Activated T-cell treated with anti-CD3 and anti-CD28 coated beads, Interleukin-2, amount 50 U/mL, for 72 hours (primary cell): ENCODE measurements around the gene OLA1. TPM values are rescaled to one million over a fixed set of nuclear protein-coding genes. Genes with fewer than 3 reads are reported as not detected.

Experiments
- ATAC-seq, 2 donors: fragments of 150-1000 bp; cut with Tn5 transposase; replicated peaks in 1 of 2; 2 replicates each; pipeline ENCODE4 v1.10.0; 2021; ENCODE audit warnings: moderate library complexity in 2 of 2, mild to moderate bottlenecking in 1 of 2
- DNase-seq, 2 donors: peaks; one replicate each; pipeline ENCODE4 v3.0.0; 2021 to 2022; ENCODE audit warnings: mixed read lengths in 1 of 2
- H3K27ac Mint-ChIP-seq: one replicate; pipeline ENCODE4 v1.8.0; 2022; ENCODE audit warnings: mild to moderate bottlenecking, moderate library complexity, mixed read lengths
- H3K27me3 Mint-ChIP-seq: one replicate; pipeline ENCODE4 v1.8.0; 2022; ENCODE audit warnings: low read depth, mixed read lengths
- H3K36me3 Mint-ChIP-seq, 2 donors: one replicate each; pipeline ENCODE4 v1.8.0; 2022; ENCODE audit warnings: mixed read lengths in 2 of 2, mild to moderate bottlenecking in 1 of 2; ENCODE audit not compliant: insufficient read depth in 2 of 2
- H3K4me1 Mint-ChIP-seq: one replicate; pipeline ENCODE4 v1.8.0; 2022; ENCODE audit warnings: low read depth, mixed read lengths
- H3K4me3 Mint-ChIP-seq, 2 donors: one replicate each; pipeline ENCODE4 v1.8.0; 2022; ENCODE audit warnings: mild to moderate bottlenecking in 2 of 2, mixed read lengths in 2 of 2, moderate library complexity in 2 of 2
- H3K9me3 Mint-ChIP-seq, 2 donors: one replicate each; pipeline ENCODE4 v1.8.0; 2022; ENCODE audit warnings: mixed read lengths in 2 of 2
- total RNA-seq, 2 donors: library from RNA; stranded (reverse); gene quantifications; one replicate each; pipeline ENCODE4 v1.2.3, GENCODE V29; 2022

OLA1 gene
- total RNA-seq, 2 donors from 2014 or later, result 89.2 to 100 TPM

- ATAC-seq, result no peak
- no peaks in the 10 kb centered on the region for H3K9me3 Mint-ChIP-seq
- no peak overlapping the region for H3K4me3 Mint-ChIP-seq
- H3K36me3 Mint-ChIP-seq, result peaks cover 3 to 8% of the 10 kb centered on the region in 2 donors
- no peak overlapping the region for H3K27ac Mint-ChIP-seq
- DNase-seq, result no peak
- no peaks in the 10 kb centered on the region for H3K27me3 Mint-ChIP-seq
- H3K4me1 Mint-ChIP-seq, result no peaks in the 10 kb centered on the region
Measured at GRCh38 chr2:174078275-174078674, 170.1 kb downstream of the OLA1 start.

- H3K27me3 Mint-ChIP-seq, result no peaks in the 10 kb centered on the region
- no peak for DNase-seq
- no peaks in the 10 kb centered on the region for H3K4me1 Mint-ChIP-seq
Measured at GRCh38 chr2:174076975-174077374, 171.4 kb downstream of the OLA1 start.

GRCh38 chr2:174076040-174076439, 172.3 kb downstream of the OLA1 start:
- no peaks in the 10 kb centered on the region for H3K27me3 Mint-ChIP-seq
- H3K36me3 Mint-ChIP-seq, result peaks cover 3 to 8% of the 10 kb centered on the region in 2 donors
- H3K9me3 Mint-ChIP-seq, result no peaks in the 10 kb centered on the region
- ATAC-seq (no peak), DNase-seq (no peak)
- no peaks in the 10 kb centered on the region for H3K4me1 Mint-ChIP-seq
- no peak overlapping the region for H3K27ac Mint-ChIP-seq
- no peak overlapping the region for H3K4me3 Mint-ChIP-seq

More at GRCh38 chr2:174076975-174077374, 171.4 kb downstream of the OLA1 start:
- H3K27ac Mint-ChIP-seq, result no peak overlapping the region
- no peaks in the 10 kb centered on the region for H3K9me3 Mint-ChIP-seq
- H3K4me3 Mint-ChIP-seq, result no peak overlapping the region
- ATAC-seq, result no peak
- peaks cover 3 to 8% of the 10 kb centered on the region in 2 donors for H3K36me3 Mint-ChIP-seq

- ATAC-seq, result no peak
- H3K4me1 Mint-ChIP-seq, result no peaks in the 10 kb centered on the region
- no peaks in the 10 kb centered on the region for H3K27me3 Mint-ChIP-seq
- H3K36me3 Mint-ChIP-seq, result peaks cover 3 to 8% of the 10 kb centered on the region in 2 donors
- DNase-seq, result no peak
- H3K27ac Mint-ChIP-seq, result no peak overlapping the region
- no peaks in the 10 kb centered on the region for H3K9me3 Mint-ChIP-seq
- no peak overlapping the region for H3K4me3 Mint-ChIP-seq
Measured at GRCh38 chr2:174074831-174075230, 173.5 kb downstream of the OLA1 start.

GRCh38 chr2:174072857-174073256, 175.5 kb downstream of the OLA1 start:
- H3K27ac Mint-ChIP-seq, result no peak overlapping the region
- H3K36me3 Mint-ChIP-seq, result peaks cover 3 to 8% of the 10 kb centered on the region in 2 donors
- DNase-seq (no peak), ATAC-seq (no peak)
- no peaks in the 10 kb centered on the region for H3K27me3 Mint-ChIP-seq
- H3K4me1 Mint-ChIP-seq, result no peaks in the 10 kb centered on the region
- H3K4me3 Mint-ChIP-seq, result no peak overlapping the region
- H3K9me3 Mint-ChIP-seq, result no peaks in the 10 kb centered on the region

- no peak for ATAC-seq
- Mint-ChIP-seq H3K9me3 (no peaks in the 10 kb centered on the region), H3K36me3 (peaks cover 3 to 8% of the 10 kb centered on the region in 2 donors), H3K27me3 (no peaks in the 10 kb centered on the region), H3K27ac (no peak overlapping the region), H3K4me1 (no peaks in the 10 kb centered on the region), H3K4me3 (no peak overlapping the region)
- no peak for DNase-seq
Measured at GRCh38 chr2:174072069-174072468, 176.3 kb downstream of the OLA1 start.

- no peak for ATAC-seq
- no peak overlapping the region for H3K27ac Mint-ChIP-seq
- no peak overlapping the region for H3K4me3 Mint-ChIP-seq
- peaks cover 0 to 3% of the 10 kb centered on the region in 2 donors for H3K9me3 Mint-ChIP-seq
- peaks cover 6% of the 10 kb centered on the region for H3K27me3 Mint-ChIP-seq
- peaks cover 3 to 8% of the 10 kb centered on the region in 2 donors for H3K36me3 Mint-ChIP-seq
- DNase-seq, result no peak
- no peaks in the 10 kb centered on the region for H3K4me1 Mint-ChIP-seq
Measured at GRCh38 chr2:174071321-174071720, 177.0 kb downstream of the OLA1 start.

- peaks cover 0 to 3% of the 10 kb centered on the region in 2 donors for H3K9me3 Mint-ChIP-seq
- no peak for ATAC-seq
Measured at GRCh38 chr2:174070281-174070680, 178.1 kb downstream of the OLA1 start.

GRCh38 chr2:174067815-174068214, 180.5 kb downstream of the OLA1 start:
- ATAC-seq (no peak), DNase-seq (no peak)
- Mint-ChIP-seq H3K9me3 (peaks cover 0 to 3% of the 10 kb centered on the region in 2 donors), H3K27ac (no peak overlapping the region), H3K27me3 (peaks cover 10% of the 10 kb centered on the region), H3K4me1 (no peaks in the 10 kb centered on the region), H3K36me3 (no peaks in the 10 kb centered on the region), H3K4me3 (no peak overlapping the region)

More at GRCh38 chr2:174070281-174070680, 178.1 kb downstream of the OLA1 start:
- DNase-seq, result no peak
- no peaks in the 10 kb centered on the region for H3K4me1 Mint-ChIP-seq
- peaks cover 3 to 8% of the 10 kb centered on the region in 2 donors for H3K36me3 Mint-ChIP-seq
- peaks cover 7% of the 10 kb centered on the region for H3K27me3 Mint-ChIP-seq
- H3K27ac Mint-ChIP-seq, result no peak overlapping the region
- H3K4me3 Mint-ChIP-seq, result no peak overlapping the region

- H3K27ac Mint-ChIP-seq, result no peak overlapping the region
- H3K4me3 Mint-ChIP-seq, result no peak overlapping the region
- peaks cover 0 to 3% of the 10 kb centered on the region in 2 donors for H3K9me3 Mint-ChIP-seq
- no peaks in the 10 kb centered on the region for H3K36me3 Mint-ChIP-seq
- ATAC-seq (no peak), DNase-seq (no peak)
- H3K27me3 Mint-ChIP-seq, result peaks cover 13% of the 10 kb centered on the region
- no peaks in the 10 kb centered on the region for H3K4me1 Mint-ChIP-seq
Measured at GRCh38 chr2:174066871-174067270, 181.5 kb downstream of the OLA1 start.

- H3K4me3 Mint-ChIP-seq, result no peak overlapping the region
- H3K36me3 Mint-ChIP-seq, result peaks cover 2 to 7% of the 10 kb centered on the region in 2 donors
- H3K4me1 Mint-ChIP-seq, result no peaks in the 10 kb centered on the region
- peaks cover 7 to 8% of the 10 kb centered on the region in 2 donors for H3K9me3 Mint-ChIP-seq
- peaks cover 26% of the 10 kb centered on the region for H3K27me3 Mint-ChIP-seq
- H3K27ac Mint-ChIP-seq, result no peak overlapping the region
- ATAC-seq (no peak), DNase-seq (no peak)
Measured at GRCh38 chr2:174063492-174064092, 184.7 kb downstream of the OLA1 start.

GRCh38 chr2:174062934-174063333, 185.4 kb downstream of the OLA1 start:
- H3K4me1 Mint-ChIP-seq, result no peaks in the 10 kb centered on the region
- H3K27ac Mint-ChIP-seq, result no peak overlapping the region
- peaks cover 2 to 11% of the 10 kb centered on the region in 2 donors for H3K36me3 Mint-ChIP-seq
- no peak for DNase-seq
- no peak for ATAC-seq
- H3K27me3 Mint-ChIP-seq, result peaks cover 26% of the 10 kb centered on the region
- H3K4me3 Mint-ChIP-seq, result no peak overlapping the region
- peaks cover 7 to 8% of the 10 kb centered on the region in 2 donors for H3K9me3 Mint-ChIP-seq

- H3K27me3 Mint-ChIP-seq, result peaks cover 19% of the 10 kb centered on the region
- no peak for DNase-seq
- peaks cover 2 to 11% of the 10 kb centered on the region in 2 donors for H3K36me3 Mint-ChIP-seq
- H3K4me1 Mint-ChIP-seq, result no peaks in the 10 kb centered on the region
- H3K27ac Mint-ChIP-seq, result no peak overlapping the region
- peaks cover 5 to 7% of the 10 kb centered on the region in 2 donors for H3K9me3 Mint-ChIP-seq
- H3K4me3 Mint-ChIP-seq, result no peak overlapping the region
- no peak for ATAC-seq
Measured at GRCh38 chr2:174059884-174060244, 188.5 kb downstream of the OLA1 start.
